ENCODE results near the gene TFAP2E.
A peak's percentile ranks its signal among the peaks of the same experiment; 100 is the strongest.

Gene TFAP2E

GRCh38 chr1:35533586-35533985 is 39.5 kb upstream of the TFAP2E start:
- no peak for TF ChIP-seq CTCF (conservative IDR thresholded peaks at IDR 0.05; ENCODE audit: low read length)
- H3K4me3 ChIP-seq (ENCODE audit: low read length), result no peak overlapping the region
- DNase-seq (ENCODE audit: low read depth), result no peak

- no peak for DNase-seq (ENCODE audit: low read depth)
- no peak overlapping the region for H3K4me3 ChIP-seq (ENCODE audit: low read length)
- no peak for TF ChIP-seq CTCF (conservative IDR thresholded peaks at IDR 0.05; ENCODE audit: low read length)
Observed at GRCh38 chr1:35535243-35535642, 37.9 kb upstream of the TFAP2E start.

GRCh38 chr1:35536556-35537162 is 36.5 kb upstream of the TFAP2E start:
- no peak for TF ChIP-seq CTCF (conservative IDR thresholded peaks at IDR 0.05; ENCODE audit: low read length)
- no peak overlapping the region for H3K4me3 ChIP-seq (ENCODE audit: low read length)
- no peak for DNase-seq (ENCODE audit: low read depth)

- TF ChIP-seq CTCF (conservative IDR thresholded peaks at IDR 0.05; ENCODE audit: low read length), result no peak
- no peak overlapping the region for H3K4me3 ChIP-seq (ENCODE audit: low read length)
- no peak for DNase-seq (ENCODE audit: low read depth)
Observed at GRCh38 chr1:35537806-35538205, 35.3 kb upstream of the TFAP2E start.

GRCh38 chr1:35539073-35539823 is 33.9 kb upstream of the TFAP2E start:
- TF ChIP-seq CTCF (conservative IDR thresholded peaks at IDR 0.05; ENCODE audit: low read length), result no peak
- DNase-seq (ENCODE audit: low read depth), result peak; percentile 63
- no peak overlapping the region for H3K4me3 ChIP-seq (ENCODE audit: low read length)

- DNase-seq (ENCODE audit: low read depth), result peak; percentile 73
- peak overlapping the region; percentile 20 for H3K4me3 ChIP-seq (ENCODE audit: low read length)
- TF ChIP-seq CTCF (conservative IDR thresholded peaks at IDR 0.05; ENCODE audit: low read length), result no peak
Observed at GRCh38 chr1:35539824-35540261, 33.3 kb upstream of the TFAP2E start.

- DNase-seq (ENCODE audit: low read depth), result peak; percentile 65
- TF ChIP-seq CTCF (conservative IDR thresholded peaks at IDR 0.05; ENCODE audit: low read length), result peak; percentile 43; the same call in 1 of the 2 replicates
- no peak overlapping the region for H3K4me3 ChIP-seq (ENCODE audit: low read length)
Observed at GRCh38 chr1:35544976-35545375, 28.1 kb upstream of the TFAP2E start.

Data from AG10803 (cell line).